ENCODE data around the gene ADD1. TPM values are rescaled to one million over a fixed set of nuclear protein-coding genes. Genes with fewer than 3 reads are reported as not detected.

ADD1 gene
- 100 to 1,000 TPM; 253 to 402 (median 311) TPM for total RNA-seq

GRCh38 chr4:2843263-2843940 is at the start of gene ADD1:
TSS of gene ADD1 (plus strand) at chr4:2843844. CDS start at chr4:2875916, 32,072 bp downstream.
- H3K27ac ChIP-seq (replicated peaks in 1 of 4) = peak within 1 kb of the TSS; percentile 81 to 98 (median 94)
- H3K9me3 ChIP-seq = no peaks in the 10 kb centered on the region
- H3K36me3 ChIP-seq = no peaks in the 10 kb centered on the region
- WGBS = 0% methylated on average over 4 of the region's 65 CpGs
- H3K27me3 ChIP-seq = no peaks in the 10 kb centered on the region
- intact Hi-C loops (cut with DNase I) = loop anchor here (2.0 kb wide), 1 partner anchor 91 kb away; no protein-coding TSS in a partner anchor
- TF ChIP-seq POLR2A (IDR thresholded peaks at IDR 0.05; ENCODE audit: low read depth) (peak; percentile 79), POLR2AphosphoS5 (IDR thresholded peaks at IDR 0.05) (peak; percentile 86 to 94), CTCF (IDR thresholded peaks at IDR 0.05) (peak in 1 of 3 experiments; percentile 15), EP300 (IDR thresholded peaks at IDR 0.05) (peak; percentile 11)
- peaks cover 28 to 50% (median 47%) of the 10 kb centered on the region in 4 donors for H3K4me1 ChIP-seq
- peak; percentile 99 for DNase-seq (ENCODE audit: extremely low spot score)
- H3K4me3 ChIP-seq = peak within 1 kb of the TSS; percentile 67 to 93 (median 84)

- Histone ChIP-seq H3K27ac (replicated peaks in 1 of 4) (peak overlapping the region; percentile 59 to 82 (median 76)), H3K4me3 (peak overlapping the region; percentile 64 to 84 (median 72)), H3K36me3 (no peaks in the 10 kb centered on the region), H3K27me3 (no peaks in the 10 kb centered on the region), H3K9me3 (no peaks in the 10 kb centered on the region), H3K4me1 (peaks cover 74 to 86% (median 84%) of the 10 kb centered on the region in 4 donors)
- DNase-seq (ENCODE audit: extremely low spot score) = no peak
- TF ChIP-seq POLR2AphosphoS5 (IDR thresholded peaks at IDR 0.05) = no peak
- no peak for TF ChIP-seq EP300 (IDR thresholded peaks at IDR 0.05)
- no peak for TF ChIP-seq POLR2A (IDR thresholded peaks at IDR 0.05; ENCODE audit: low read depth)
- TF ChIP-seq CTCF (IDR thresholded peaks at IDR 0.05) = no peak
- 75% methylated on average over 5 of the region's 11 CpGs for WGBS
- intact Hi-C loops (cut with DNase I) = no loop called here
Observed at GRCh38 chr4:2794486-2795299, 49.0 kb upstream of the ADD1 start.

- peaks cover 81 to 93% (median 91%) of the 10 kb centered on the region in 4 donors for H3K4me1 ChIP-seq
- H3K9me3 ChIP-seq = no peaks in the 10 kb centered on the region
- intact Hi-C loops (cut with DNase I) = no loop called here
- no peak for DNase-seq (ENCODE audit: extremely low spot score)
- TF ChIP-seq POLR2A (IDR thresholded peaks at IDR 0.05; ENCODE audit: low read depth) = no peak
- no peak for TF ChIP-seq POLR2AphosphoS5 (IDR thresholded peaks at IDR 0.05)
- TF ChIP-seq EP300 (IDR thresholded peaks at IDR 0.05) = no peak
- no peak for TF ChIP-seq CTCF (IDR thresholded peaks at IDR 0.05)
- H3K27me3 ChIP-seq = no peaks in the 10 kb centered on the region
- H3K27ac ChIP-seq (replicated peaks in 1 of 4) = peak overlapping the region; percentile 59 to 82 (median 80)
- no peak overlapping the region for H3K4me3 ChIP-seq
- no peaks in the 10 kb centered on the region for H3K36me3 ChIP-seq
- 87% methylated on average over 17 of the region's 17 CpGs for WGBS
Observed at GRCh38 chr4:2795300-2795892, 48.2 kb upstream of the ADD1 start.

- Histone ChIP-seq H3K9me3 (no peaks in the 10 kb centered on the region), H3K27me3 (no peaks in the 10 kb centered on the region), H3K4me3 (no peak overlapping the region), H3K36me3 (no peaks in the 10 kb centered on the region), H3K4me1 (peaks cover 89 to 100% (median 98%) of the 10 kb centered on the region in 4 donors), H3K27ac (replicated peaks in 1 of 4) (peak overlapping the region; percentile 59 to 82 (median 80))
- intact Hi-C loops (cut with DNase I) = no loop called here
- no peak for TF ChIP-seq EP300 (IDR thresholded peaks at IDR 0.05)
- TF ChIP-seq POLR2A (IDR thresholded peaks at IDR 0.05; ENCODE audit: low read depth) = no peak
- no peak for TF ChIP-seq CTCF (IDR thresholded peaks at IDR 0.05)
- TF ChIP-seq POLR2AphosphoS5 (IDR thresholded peaks at IDR 0.05) = peak in 1 of 2 donors; percentile 37
- no peak for DNase-seq (ENCODE audit: extremely low spot score)
- WGBS = 82% methylated on average over 17 of the region's 27 CpGs
Observed at GRCh38 chr4:2795893-2796848, 47.5 kb upstream of the ADD1 start.
